H1 (cell line): ENCODE results near the gene PCNX1. TPM values are rescaled to one million over a fixed set of nuclear protein-coding genes. Genes with fewer than 3 reads are reported as not detected.

Source experiments
- CTCF ChIA-PET: fragments of 300-600 bp; sonication (Branson Sonifier 250); formaldehyde crosslinking; loops from one replicate; lab custom pipeline; 2021; ENCODE audit not compliant: partially characterized antibody; lab: Charles Lee
- POLR2A ChIA-PET: fragments of 300-600 bp; sonication (Branson Sonifier 250); formaldehyde crosslinking; loops from one replicate; lab custom pipeline; 2021; ENCODE audit warnings: inconsistent platforms; ENCODE audit not compliant: partially characterized antibody; lab: Charles Lee
- DNase-seq, 2 experiments: peaks; one replicate each; pipeline versions ENCODE4 v3.0.0 to v3.0.0-alpha.2; 2010 to 2022; ENCODE audit warnings: low spot score in 2 of 2, low read depth in 1 of 2, mixed read lengths in 1 of 2
- FAIRE-seq: peaks from 2 replicates; lab custom pipeline; 2011; peaks lifted over from hg19 to GRCh38; lab: Jason Lieb, UNC
- H2AFZ ChIP-seq: 2 replicates; pipeline ENCODE4 v1.8.1; 2012; ENCODE audit warnings: low read length, inconsistent platforms
- H2AK5ac ChIP-seq: 2 replicates; pipeline ENCODE4 v1.6.1; 2013; ENCODE audit warnings: low read depth, low read length
- H2BK120ac ChIP-seq: replicated peaks from 2 replicates; pipeline ENCODE3; 2013; ENCODE audit warnings: low read depth, low read length, inconsistent platforms
- H2BK12ac ChIP-seq: 2 replicates; pipeline ENCODE4 v1.6.1; 2013; ENCODE audit warnings: low read depth, low read length
- H2BK15ac ChIP-seq: 2 replicates; pipeline ENCODE4 v1.6.1; 2013; ENCODE audit warnings: low read length
- H2BK20ac ChIP-seq: 2 replicates; pipeline ENCODE4 v1.6.1; 2013; ENCODE audit warnings: low read length
- H2BK5ac ChIP-seq: 2 replicates; pipeline ENCODE4 v1.6.1; 2013; ENCODE audit warnings: low read depth, low read length
- H3K14ac ChIP-seq: 2 replicates; pipeline ENCODE4 v1.6.1; 2013; ENCODE audit warnings: inconsistent platforms; ENCODE audit not compliant: insufficient read length
- H3K18ac ChIP-seq: 2 replicates; pipeline ENCODE4 v1.6.1; 2013; ENCODE audit warnings: low read length; ENCODE audit errors: extremely low read depth
- H3K23ac ChIP-seq: 2 replicates; pipeline ENCODE4 v1.6.1; 2013; ENCODE audit warnings: inconsistent platforms; ENCODE audit not compliant: insufficient read length
- H3K23me2 ChIP-seq: 2 replicates; pipeline ENCODE4 v1.6.1; 2013; ENCODE audit warnings: low read depth, low read length
- H3K27ac ChIP-seq: 2 replicates; pipeline ENCODE4 v1.6.1; 2011; ENCODE audit warnings: low read depth, low read length, inconsistent platforms
- H3K27me3 ChIP-seq, 4 experiments: replicated peaks in 1 of 4; 1 replicate in 1 of 4; 2 replicates in 3 of 4; pipeline versions ENCODE4 v1.6.1 to v1.8.1; 2011 to 2013; ENCODE audit warnings: low read length in 3 of 4, mild to moderate bottlenecking in 3 of 4, inconsistent platforms in 2 of 4, mixed read lengths in 2 of 4, moderate library complexity in 1 of 4; ENCODE audit not compliant: control insufficient read depth in 3 of 4, insufficient read depth in 3 of 4; ENCODE audit errors: extremely low read depth in 1 of 4
- H3K36me3 ChIP-seq, 4 experiments: 2 replicates each; pipeline versions ENCODE4 v1.6.1 to v1.8.1; 2011 to 2013; ENCODE audit warnings: mild to moderate bottlenecking in 4 of 4, low read length in 3 of 4, moderate library complexity in 2 of 4, control low read depth in 1 of 4, inconsistent platforms in 1 of 4; ENCODE audit not compliant: insufficient read depth in 4 of 4, control insufficient read depth in 2 of 4
- H3K4ac ChIP-seq: replicated peaks from 2 replicates; pipeline ENCODE3; 2013; ENCODE audit warnings: low read length, low read depth, mixed read lengths, inconsistent platforms; ENCODE audit not compliant: insufficient read length
- H3K4me1 ChIP-seq, 4 experiments: replicated peaks in 1 of 4; 1 replicate in 1 of 4; 2 replicates in 3 of 4; pipeline versions ENCODE4 v1.6.1 to v1.8.1; 2011 to 2013; ENCODE audit warnings: low read length in 3 of 4, inconsistent platforms in 2 of 4, mixed read lengths in 1 of 4; ENCODE audit not compliant: insufficient read depth in 4 of 4, control insufficient read depth in 3 of 4
- H3K4me2 ChIP-seq, 2 experiments: 2 replicates each; pipeline versions ENCODE4 v1.6.1 to v1.8.1; 2011 to 2013; ENCODE audit warnings: low read depth in 2 of 2, low read length in 2 of 2, control low read depth in 1 of 2, inconsistent platforms in 1 of 2, mild to moderate bottlenecking in 1 of 2; ENCODE audit not compliant: insufficient read depth in 1 of 2
- H3K4me3 ChIP-seq, 4 experiments: fragments of 200-600, 300-600 bp in 1 of 4; sonication (generic), shearing (Covaris generic), sonication (Bioruptor Twin) in 1 of 4; 2 replicates each; pipeline versions ENCODE4 v1.5.1 to v1.8.1; 2011 to 2016; ENCODE audit warnings: low read length in 4 of 4, low read depth in 3 of 4, control low read depth in 2 of 4, inconsistent platforms in 2 of 4, mild to moderate bottlenecking in 2 of 4, mixed read lengths in 1 of 4, moderate library complexity in 1 of 4; ENCODE audit not compliant: insufficient read depth in 2 of 4; ENCODE audit errors: extremely low read depth in 1 of 4
- H3K56ac ChIP-seq: replicated peaks from 2 replicates; pipeline ENCODE3; 2013; ENCODE audit warnings: low read depth, mild to moderate bottlenecking, mixed read lengths, low read length, inconsistent platforms; ENCODE audit not compliant: insufficient read length
- H3K79me1 ChIP-seq: 2 replicates; pipeline ENCODE4 v1.6.1; 2013; ENCODE audit warnings: low read depth, low read length, control low read depth
- H3K79me2 ChIP-seq, 2 experiments: 2 replicates each; pipeline versions ENCODE4 v1.6.1 to v1.8.1; 2012 to 2013; ENCODE audit warnings: low read length in 2 of 2, mild to moderate bottlenecking in 2 of 2, inconsistent platforms in 1 of 2; ENCODE audit not compliant: insufficient read depth in 2 of 2, control insufficient read depth in 1 of 2
- H3K9ac ChIP-seq, 4 experiments: replicated peaks in 1 of 4; 1 replicate in 1 of 4; 2 replicates in 3 of 4; pipeline versions ENCODE4 v1.6.1 to v1.8.1; 2011 to 2013; ENCODE audit warnings: low read depth in 3 of 4, low read length in 3 of 4, control low read depth in 2 of 4, mild to moderate bottlenecking in 2 of 4, moderate library complexity in 2 of 4, inconsistent platforms in 1 of 4; ENCODE audit errors: extremely low read depth in 1 of 4
- H3K9me3 ChIP-seq, 2 experiments: 2 replicates each; pipeline versions ENCODE4 v1.6.1 to v1.8.1; 2012 to 2013; ENCODE audit warnings: mild to moderate bottlenecking in 2 of 2, moderate library complexity in 2 of 2, control low read depth in 1 of 2, inconsistent platforms in 1 of 2, low read depth in 1 of 2, low read length in 1 of 2, mixed read lengths in 1 of 2; ENCODE audit not compliant: insufficient read depth in 2 of 2
- H4K20me1 ChIP-seq, 2 experiments: replicated peaks in 1 of 2; 2 replicates each; pipeline versions ENCODE3 to v1.8.1; 2011 to 2013; ENCODE audit warnings: inconsistent platforms in 2 of 2, low read length in 2 of 2, mild to moderate bottlenecking in 1 of 2; ENCODE audit not compliant: insufficient read depth in 2 of 2, control insufficient read depth in 1 of 2
- H4K5ac ChIP-seq: 2 replicates; pipeline ENCODE4 v1.6.1; 2013; ENCODE audit warnings: low read length, low read depth, mixed read lengths, inconsistent platforms; ENCODE audit not compliant: insufficient read length
- H4K8ac ChIP-seq: 2 replicates; pipeline ENCODE4 v1.8.0; 2013; ENCODE audit warnings: mild to moderate bottlenecking, moderate library complexity, low read length, inconsistent platforms; ENCODE audit not compliant: insufficient read depth; ENCODE audit errors: extremely low read depth
- H4K91ac ChIP-seq: replicated peaks from 2 replicates; pipeline ENCODE3; 2013; ENCODE audit warnings: low read length, mixed read lengths, inconsistent platforms; ENCODE audit not compliant: insufficient read length
- ASH2L ChIP-seq: fragments of 200-600, 300-600 bp; sonication (generic); IDR thresholded peaks from one replicate; pipeline ENCODE4 v1.7.1; 2017; ENCODE audit warnings: low read length
- CTBP2 ChIP-seq: IDR thresholded peaks from 2 replicates; pipeline ENCODE4 v1.7.0; 2011; ENCODE audit warnings: borderline replicate concordance, mild to moderate bottlenecking, moderate library complexity, mixed read lengths, low read length; ENCODE audit not compliant: insufficient read depth, insufficient read length
- FOSL1 ChIP-seq: IDR thresholded peaks from 2 replicates; pipeline ENCODE4 v1.6.1; 2011; ENCODE audit warnings: mild to moderate bottlenecking, low read depth, low read length, moderate library complexity; ENCODE audit not compliant: insufficient read depth
- GTF2F1 ChIP-seq: IDR thresholded peaks from 2 replicates; pipeline ENCODE4 v1.6.1; 2012; ENCODE audit warnings: low read depth, low read length, improper control_type of control experiment, borderline replicate concordance
- KDM5A ChIP-seq: fragments of 200-600 bp; IDR thresholded peaks from 2 replicates; pipeline ENCODE4 v1.7.1; 2012; ENCODE audit warnings: mild to moderate bottlenecking, low read length, inconsistent platforms, mixed read lengths
- PHF8 ChIP-seq: fragments of 200-600 bp; sonication (generic); conservative IDR thresholded peaks from 2 replicates; pipeline ENCODE4 v1.7.1; 2012; ENCODE audit warnings: low read depth, mild to moderate bottlenecking, inconsistent platforms, low read length, moderate library complexity
- RAD21 ChIP-seq, 2 experiments: IDR thresholded peaks in 1 of 2; conservative IDR thresholded peaks in 1 of 2; 2 replicates each; pipeline ENCODE4 v1.6.1; 2011; ENCODE audit warnings: low read depth in 2 of 2, low read length in 2 of 2, improper control_type of control experiment in 1 of 2, inconsistent platforms in 1 of 2, mild to moderate bottlenecking in 1 of 2, moderate library complexity in 1 of 2
- RXRA ChIP-seq: IDR thresholded peaks from 2 replicates; pipeline ENCODE4 v1.6.1; 2011; ENCODE audit warnings: low read depth, mild to moderate bottlenecking, low read length, moderate library complexity; ENCODE audit not compliant: insufficient read depth
- SIN3A ChIP-seq, 2 experiments: IDR thresholded peaks in 1 of 2; conservative IDR thresholded peaks in 1 of 2; 2 replicates each; pipeline ENCODE4 v1.6.1; 2011 to 2012; ENCODE audit warnings: low read length in 2 of 2, improper control_type of control experiment in 1 of 2, low read depth in 1 of 2, mild to moderate bottlenecking in 1 of 2
- SIRT6 ChIP-seq: IDR thresholded peaks from one replicate; pipeline ENCODE4 v1.7.1; 2012; ENCODE audit warnings: low read length, inconsistent platforms
- SP1 ChIP-seq: IDR thresholded peaks from 2 replicates; pipeline ENCODE4 v1.6.1; 2011; ENCODE audit warnings: low read depth, low read length
- WGBS, 2 experiments: shearing (Covaris generic) in 1 of 2; methylation state at CpG; one replicate each; pipeline versions ENCODE4 v1.1.6 to v1.1.7; 2013 to 2015; ENCODE audit warnings: low lambda C conversion rate in 2 of 2, mixed read lengths in 2 of 2, inconsistent platforms in 1 of 2, low coverage in 1 of 2, missing lambda C conversion rate in 1 of 2; ENCODE audit not compliant: insufficient replicate concordance in 2 of 2, insufficient coverage in 1 of 2, insufficient read length in 1 of 2; ENCODE audit errors: extremely low coverage in 1 of 2, missing lambda C conversion rate in 1 of 2; 5-methylcytosine and 5-hydroxymethylcytosine counted together
- polyA plus RNA-seq, 7 experiments: library from polyadenylated mRNA; depleted of rRNA in 3 of 7; stranded (reverse) in 5 of 7; unstranded in 2 of 7; fragments of >200 nt in 5 of 7; fragments of 200-250 nt in 2 of 7; gene quantifications; 1 replicate in 5 of 7; 2 replicates in 1 of 7; 4 replicates in 1 of 7; pipeline versions ENCODE4 v1.2.1 to v1.2.3, GENCODE V29; 2011 to 2013; ENCODE audit warnings: missing spikeins in 2 of 7, mixed read lengths in 2 of 7
- total RNA-seq: library from RNA; stranded (reverse); fragmentation: NEBNext Ultra II Directional; extraction: Animal tissue kit (Norgen Biotek cat#: 25700); gene quantifications from 2 replicates; pipeline ENCODE4 v1.2.1, GENCODE V29; 2021

PCNX1 gene
- total and polyA plus RNA-seq, 2 of the 8 experiments (the other 6 are each of a cell fraction or from before 2014, with no cell fraction given): 37.7 to 53.2 TPM

- no peak overlapping the region for H2AFZ ChIP-seq
- no peak overlapping the region for H2BK5ac ChIP-seq
- no peak overlapping the region for H2BK120ac ChIP-seq
- H3K79me2 ChIP-seq: no peaks in the 10 kb centered on the region
- no peak overlapping the region for H3K4ac ChIP-seq
- TF ChIP-seq CTBP2 (no peak), RAD21 (IDR thresholded peaks at IDR 0.05 in 1 of 2, conservative IDR thresholded peaks at IDR 0.05 in 1 of 2; ENCODE audit: low read depth in 2 of 2, low read length in 2 of 2) (no peak), PHF8 (no peak), SIRT6 (no peak), SP1 (no peak), GTF2F1 (no peak), KDM5A (no peak), FOSL1 (no peak), ASH2L (no peak), SIN3A (conservative IDR thresholded peaks at IDR 0.05 in 1 of 2, IDR thresholded peaks at IDR 0.05 in 1 of 2; ENCODE audit: low read depth in 1 of 2, low read length in 2 of 2) (no peak), RXRA (no peak)
- TF ChIP-seq, all 59 proteins: peak for 0
- CTCF ChIA-PET: interaction anchor here (0.7 to 1.5 kb wide), 10 partner anchors 9 to 688 kb away, joined by 3 to 7 read pairs (median 4); no protein-coding TSS in a partner anchor
- Histone ChIP-seq H3K14ac (no peak overlapping the region), H2BK12ac (no peak overlapping the region), H3K23ac (no peak overlapping the region), H2BK20ac (no peak overlapping the region), H2AK5ac (no peak overlapping the region), H3K18ac (no peak overlapping the region), H3K9me3 (no peaks in the 10 kb centered on the region), H3K4me1 (no peaks in the 10 kb centered on the region), H2BK15ac (no peak overlapping the region), H4K8ac (no peak overlapping the region), H3K4me3 (no peak overlapping the region), H3K4me2 (no peak overlapping the region), H4K5ac (no peak overlapping the region), H3K56ac (no peak overlapping the region), H4K91ac (no peak overlapping the region), H3K36me3 (peaks cover 2 to 42% (median 8%) of the 10 kb centered on the region in 4 experiments; a peak in 6 of 8 replicates), H3K23me2 (no peaks in the 10 kb centered on the region), H3K27ac (no peak overlapping the region), H3K27me3 (no peaks in the 10 kb centered on the region), H4K20me1 (no peaks in the 10 kb centered on the region), H3K9ac (no peak overlapping the region), H3K79me1 (no peaks in the 10 kb centered on the region)
- WGBS, 2 experiments: 87% methylated on average over 3 of the region's 3 CpGs; no CpG with 5 or more reads in 1 of the 2 experiments
- POLR2A ChIA-PET: interaction anchor here (0.6 kb wide), 2 partner anchors 74 to 690 kb away, joined by 4 to 5 read pairs; no protein-coding TSS in a partner anchor
- no peak for FAIRE-seq
- DNase-seq: no peak
Measured at GRCh38 chr14:71049435-71050133, 142.3 kb downstream of the PCNX1 start.
